Gastroesophageal sphincter (tissue), 3 donors: Measurements from ENCODE around the gene SYT1.

Experiments
- CTCF ChIP-seq, 4 experiments: fragments of 200-600 bp in 2 of 4; fragments of 450-650 bp in 2 of 4; sonication (generic) in 1 of 4; IDR thresholded peaks; one replicate each; pipeline ENCODE4 v1.5.1; 2017 to 2019; ENCODE audit warnings: antibody characterized with exemption in 4 of 4, mild to moderate bottlenecking in 2 of 4, moderate library complexity in 2 of 4
- POLR2A ChIP-seq, 2 donors: fragments of 450-650 bp; IDR thresholded peaks; one replicate each; pipeline ENCODE4 v1.6.1; 2017; ENCODE audit warnings: antibody characterized with exemption in 2 of 2, mild to moderate bottlenecking in 2 of 2, moderate library complexity in 1 of 2
- POLR2AphosphoS5 ChIP-seq: sonication (generic); formaldehyde crosslinking; IDR thresholded peaks from one replicate; pipeline ENCODE4 v1.6.1; 2017; ENCODE audit warnings: antibody characterized with exemption

DNA sequence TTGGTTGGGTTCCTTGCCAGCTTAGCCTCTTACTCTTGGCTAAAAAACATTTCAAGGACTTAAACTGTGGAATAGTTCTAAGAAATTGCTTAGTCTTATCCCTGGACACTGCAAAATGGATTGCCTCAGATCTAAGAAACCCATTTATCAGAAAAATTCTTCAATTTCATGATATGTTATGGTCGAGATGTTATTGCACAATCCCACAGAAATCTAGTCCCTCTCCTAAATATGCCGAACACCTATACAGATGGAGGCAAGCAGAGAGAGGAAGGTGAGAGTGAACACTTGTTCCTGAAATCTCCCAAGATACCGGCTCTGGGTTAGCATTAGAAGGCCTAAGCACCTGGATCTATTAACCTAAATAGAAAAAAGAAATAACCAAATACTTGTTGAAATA is 559.0 kb downstream of the SYT1 start:
- TF ChIP-seq CTCF (IDR thresholded peaks at IDR 0.05) (no peak), POLR2AphosphoS5 (no peak), POLR2A (IDR thresholded peaks at IDR 0.05) (no peak)
